OCI-M2 (cell line): Measurements from ENCODE around the gene RAB31.

Source experiments
- DNase-seq: peaks from one replicate; lab custom pipeline; 2025; ENCODE audit not compliant: unreplicated experiment; lab: John Stamatoyannopoulos, UW

Gene RAB31

DNA sequence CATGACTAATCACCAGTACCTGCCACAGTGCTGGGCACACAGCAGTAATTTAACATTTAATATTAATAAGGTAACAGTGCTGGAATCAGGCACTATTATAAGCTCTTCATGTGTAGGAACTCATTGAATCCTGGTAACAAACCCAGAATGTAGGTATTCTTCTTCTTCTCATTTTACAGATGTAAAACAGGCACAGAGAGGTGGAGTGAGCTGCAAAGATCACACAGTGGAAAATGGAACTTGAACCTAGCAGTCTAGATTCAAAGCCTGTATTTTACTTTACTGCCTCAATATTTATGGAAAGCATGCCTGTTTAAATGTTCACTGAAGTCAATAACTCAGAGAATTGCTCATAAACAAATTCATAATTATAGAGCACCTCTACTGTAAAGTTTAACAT, 202.0 kb downstream of the RAB31 start:
- no peak for DNase-seq

GRCh38 chr18:9910661-9911060, 202.6 kb downstream of the RAB31 start:
- DNase-seq: no peak

DNA sequence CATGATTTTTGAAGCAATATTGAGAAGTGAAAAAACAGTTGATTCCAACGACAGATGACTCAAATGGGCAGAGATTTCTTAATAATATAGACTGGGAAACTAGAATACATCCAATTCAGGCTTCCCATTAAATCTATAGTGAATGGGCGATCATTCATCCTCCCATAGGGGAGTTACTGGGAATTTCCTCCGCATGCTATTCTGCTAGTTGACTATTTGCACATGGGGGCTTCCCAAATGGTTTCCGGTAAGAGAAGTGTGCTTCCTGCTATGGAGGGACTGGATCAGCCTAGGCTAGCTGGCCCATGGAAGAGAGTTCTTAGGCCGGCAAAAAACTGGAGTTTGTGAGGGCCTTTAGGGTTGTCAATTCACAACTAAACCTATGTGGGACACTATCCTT, 203.1 kb downstream of the RAB31 start:
- DNase-seq: no peak
